K562 (cell line): ENCODE results near the gene MIEF1. TPM values are rescaled to one million over a fixed set of nuclear protein-coding genes. Genes with fewer than 3 reads are reported as not detected.

ENCODE experiments used
- AFF4 ChIP-seq: sonication (generic); formaldehyde crosslinking; IDR thresholded peaks from 2 replicates; pipeline ENCODE4 v1.8.0; 2023; ENCODE audit warnings: mild to moderate bottlenecking, missing genetic modification reagents
- CBFA2T2 ChIP-seq: fragments of 450-650 bp; conservative IDR thresholded peaks from 2 replicates; pipeline ENCODE4 v1.6.1; 2017; ENCODE audit warnings: mild to moderate bottlenecking
- CEBPB ChIP-seq: fragments of 450-650 bp; IDR thresholded peaks from 2 replicates; pipeline ENCODE4 v1.6.1; 2016; ENCODE audit warnings: missing genetic modification characterization, missing compliant biosample characterization
- GATAD2B ChIP-seq: fragments of 450-650 bp; IDR thresholded peaks from 2 replicates; pipeline ENCODE4 v1.6.1; 2017; ENCODE audit warnings: mild to moderate bottlenecking, borderline replicate concordance
- HDAC2 ChIP-seq: fragments of 450-650 bp; IDR thresholded peaks from 2 replicates; pipeline ENCODE4 v1.6.1; 2016; ENCODE audit warnings: mild to moderate bottlenecking
- NBN ChIP-seq: fragments of 450-650 bp; IDR thresholded peaks from 2 replicates; pipeline ENCODE4 v1.6.1; 2016; ENCODE audit warnings: low read depth, mild to moderate bottlenecking
- RREB1 ChIP-seq: fragments of 250-450 bp; sonication (Bioruptor Pico); IDR thresholded peaks from 2 replicates; pipeline ENCODE4 v1.4.0; 2020
- SP1 ChIP-seq: sonication (generic); formaldehyde crosslinking; IDR thresholded peaks from 2 replicates; pipeline ENCODE4 v1.8.1; 2022; ENCODE audit warnings: mild to moderate bottlenecking, missing genetic modification reagents
- TCFL5 ChIP-seq: fragments of 250-450 bp; sonication (Bioruptor Pico); conservative IDR thresholded peaks from 2 replicates; pipeline ENCODE4 v1.6.1; 2021; ENCODE audit warnings: mild to moderate bottlenecking, moderate library complexity, matching md5 sums
- TFE3 ChIP-seq: fragments of 450-650 bp; formaldehyde crosslinking; IDR thresholded peaks from 2 replicates; pipeline ENCODE4 v1.4.0; 2020; ENCODE audit warnings: mild to moderate bottlenecking, mixed read lengths
- ZBTB17 ChIP-seq: fragments of 450-650 bp; formaldehyde crosslinking; IDR thresholded peaks from 2 replicates; pipeline ENCODE4 v1.4.0; 2020; ENCODE audit warnings: mild to moderate bottlenecking
- ZNF592 ChIP-seq: fragments of 450-650 bp; IDR thresholded peaks from 2 replicates; pipeline ENCODE4 v1.6.1; 2017; ENCODE audit warnings: antibody characterized with exemption, mild to moderate bottlenecking
- polyA plus RNA-seq, 8 experiments: library from polyadenylated mRNA; depleted of rRNA in 4 of 8; stranded (reverse) in 5 of 8; unstranded in 3 of 8; fragments of >200 nt; fragmentation: Nextera tagmentation in 2 of 8; fragmentation: Illumina TruSeq in 1 of 8; extraction: Ambion mirVana in 2 of 8; extraction: Trizol in 1 of 8; gene quantifications; 2 replicates each; pipeline versions ENCODE4 v1.2.1 to v1.2.3, GENCODE V29; 2011 to 2014; ENCODE audit warnings: inconsistent platforms in 1 of 8, missing spikeins in 1 of 8
- total RNA-seq, 7 experiments: library from RNA; depleted of rRNA in 6 of 7; stranded (reverse); fragments of >200 nt in 6 of 7; fragmentation: Illumina TruSeq in 2 of 7; extraction: Trizol in 2 of 7; gene quantifications; 2 replicates each; pipeline versions ENCODE4 v1.2.1 to v1.2.3, GENCODE V29; 2011 to 2021; ENCODE audit warnings: low replicate concordance in 1 of 7

Gene MIEF1
- total and polyA plus RNA-seq, 9 of the 15 experiments (the other 6 are each of a cell fraction or from before 2014, with no cell fraction given) = 10.9 to 51.8 (median 25.5) TPM

GRCh38 chr22:39475902-39476301 is 26.2 kb upstream of the MIEF1 start (continued):
- no peak for TF ChIP-seq TCFL5
- TF ChIP-seq AFF4 = no peak
- TF ChIP-seq RREB1 (CRISPR knock-in tag) = no peak
- no peak for TF ChIP-seq TFE3 (CRISPR knock-in tag)
- TF ChIP-seq CBFA2T2 = no peak
- no peak for TF ChIP-seq HDAC2
- TF ChIP-seq CEBPB (tag) = no peak
- no peak for TF ChIP-seq GATAD2B
- no peak for TF ChIP-seq ZNF592
- no peak for TF ChIP-seq ZBTB17 (CRISPR knock-in tag)
- no peak for TF ChIP-seq SP1 (CRISPR knock-in tag)
- TF ChIP-seq NBN = no peak
